PC-9 (cell line): ENCODE results near the gene ARPC5.

Experiments
- CTCF ChIP-seq: fragments of 200-600 bp; sonication (generic); conservative IDR thresholded peaks from 2 replicates; pipeline ENCODE4 v1.6.1; 2017; ENCODE audit warnings: mixed run types, antibody characterized with exemption, mild to moderate bottlenecking, moderate library complexity
- EZH2 ChIP-seq: fragments of 200-600 bp; sonication (generic); IDR thresholded peaks from 2 replicates; pipeline ENCODE4 v1.8.0; 2017; ENCODE audit warnings: antibody characterized with exemption, low read depth

- TF ChIP-seq CTCF (no peak), EZH2 (no peak)
These were observed 4.8 kb downstream of the ARPC5 start for GRCh38 chr1:183630748-183631147.
